BLaER1 treated with 17β-estradiol and CSF1 and Interleukin-3, amounts not matched to agents 10 nM and 100 nM (cell line): ENCODE data around the gene RABGEF1.
"Not testable (repeated sequence)": the region's sequence is repeated elsewhere in the genome, so short reads cannot be mapped to it uniquely, and the experiment has no call there.

Experiments used
- H3K27ac ChIP-seq, 11 experiments: shearing (Covaris generic); formaldehyde crosslinking; 2 replicates each; pipeline ENCODE4 v1.8.1; 2022
- H3K27me3 ChIP-seq, 11 experiments: shearing (Covaris generic); formaldehyde crosslinking; 2 replicates each; pipeline ENCODE4 v1.8.1; 2022
- H3K36me3 ChIP-seq, 11 experiments: shearing (Covaris generic); formaldehyde crosslinking; 2 replicates each; pipeline ENCODE4 v1.8.1; 2022
- H3K4me1 ChIP-seq, 10 experiments: shearing (Covaris generic); formaldehyde crosslinking; 2 replicates each; pipeline ENCODE4 v1.8.1; 2022
- H3K4me2 ChIP-seq, 11 experiments: shearing (Covaris generic); formaldehyde crosslinking; 2 replicates each; pipeline ENCODE4 v1.8.1; 2022
- H3K4me3 ChIP-seq, 10 experiments: shearing (Covaris generic); formaldehyde crosslinking; 2 replicates each; pipeline ENCODE4 v1.8.1; 2022
- H3K9ac ChIP-seq, 11 experiments: shearing (Covaris generic); formaldehyde crosslinking; 2 replicates each; pipeline ENCODE4 v1.8.1; 2022
- H3K9me3 ChIP-seq, 11 experiments: shearing (Covaris generic); formaldehyde crosslinking; replicated peaks in 1 of 11; 2 replicates each; pipeline ENCODE4 v1.8.1; 2022
- H4K20me1 ChIP-seq, 11 experiments: shearing (Covaris generic); formaldehyde crosslinking; 2 replicates each; pipeline ENCODE4 v1.8.1; 2022
- Cebpa-rat ChIP-seq, 11 experiments: shearing (Covaris generic); IDR thresholded peaks; 2 replicates each; pipeline ENCODE4 v1.8.1; 2022

Gene RABGEF1

GRCh38 chr7:66699998-66700397, 40.5 kb upstream of the RABGEF1 start:
- TF ChIP-seq Cebpa-rat (IDR thresholded peaks at IDR 0.05), result no peak
- H3K4me2 ChIP-seq, result no peak overlapping the region
- no peak overlapping the region for H3K27ac ChIP-seq
- peaks cover 0 to 34% (median 8%) of the 10 kb centered on the region in 11 experiments; a peak in 11 of 22 replicates for H4K20me1 ChIP-seq
- no peak overlapping the region for H3K9ac ChIP-seq
- H3K36me3 ChIP-seq, result peaks cover 0 to 38% (median 3%) of the 10 kb centered on the region in 11 experiments; a peak in 8 of 22 replicates
- H3K4me3 ChIP-seq, result no peak overlapping the region
- no peaks in the 10 kb centered on the region for H3K9me3 ChIP-seq
- H3K27me3 ChIP-seq, result no peaks in the 10 kb centered on the region
- H3K4me1 ChIP-seq, result peaks cover 1 to 20% (median 13%) of the 10 kb centered on the region in 10 experiments; a peak in 16 of 20 replicates

- H3K4me2 ChIP-seq, result no peak overlapping the region
- no peak overlapping the region for H3K9ac ChIP-seq
- no peak overlapping the region for H3K4me3 ChIP-seq
- no peak for TF ChIP-seq Cebpa-rat (IDR thresholded peaks at IDR 0.05)
- no peaks in the 10 kb centered on the region for H3K9me3 ChIP-seq
- peaks cover 0 to 34% (median 8%) of the 10 kb centered on the region in 11 experiments; a peak in 11 of 22 replicates for H4K20me1 ChIP-seq
- H3K27ac ChIP-seq, result no peak overlapping the region
- H3K36me3 ChIP-seq, result peaks cover 0 to 32% (median 0%) of the 10 kb centered on the region in 11 experiments; a peak in 5 of 22 replicates
- H3K27me3 ChIP-seq, result no peaks in the 10 kb centered on the region
- H3K4me1 ChIP-seq, result peaks cover 6 to 21% (median 16%) of the 10 kb centered on the region in 10 experiments; a peak in 16 of 20 replicates
Measured at GRCh38 chr7:66700633-66701131, 39.9 kb upstream of the RABGEF1 start.

GRCh38 chr7:66707825-66708224, 32.7 kb upstream of the RABGEF1 start:
- no peak overlapping the region; a peak in 1 of 20 replicates for H3K4me3 ChIP-seq
- peaks cover 0 to 8% (median 6%) of the 10 kb centered on the region in 10 experiments; a peak in 10 of 20 replicates for H3K4me1 ChIP-seq
- H3K9ac ChIP-seq, result no peak overlapping the region
- TF ChIP-seq Cebpa-rat (IDR thresholded peaks at IDR 0.05), result no peak
- no peaks in the 10 kb centered on the region for H4K20me1 ChIP-seq
- peaks cover 24 to 45% (median 36%) of the 10 kb centered on the region in 11 experiments for H3K9me3 ChIP-seq
- H3K27ac ChIP-seq, result no peak overlapping the region
- H3K36me3 ChIP-seq, result peaks cover 35 to 82% (median 49%) of the 10 kb centered on the region in 11 experiments
- H3K27me3 ChIP-seq, result no peaks in the 10 kb centered on the region
- no peak overlapping the region for H3K4me2 ChIP-seq

- not testable (repeated sequence) for H3K4me1 ChIP-seq, H3K4me2 ChIP-seq, H4K20me1 ChIP-seq, H3K27me3 ChIP-seq, H3K4me3 ChIP-seq, H3K27ac ChIP-seq, H3K9ac ChIP-seq
- peaks cover 38 to 59% (median 50%) of the 10 kb centered on the region in 11 experiments for H3K9me3 ChIP-seq
- peaks cover 61 to 99% (median 74%) of the 10 kb centered on the region in 11 experiments for H3K36me3 ChIP-seq
Measured at GRCh38 chr7:66710752-66711151, 29.8 kb upstream of the RABGEF1 start.

- Histone ChIP-seq H4K20me1 (no peaks in the 10 kb centered on the region; a peak in 1 of 22 replicates), H3K27me3 (no peaks in the 10 kb centered on the region), H3K36me3 (peaks cover 54 to 100% (median 83%) of the 10 kb centered on the region in 11 experiments), H3K9ac (no peak overlapping the region), H3K9me3 (peaks cover 15 to 33% (median 25%) of the 10 kb centered on the region in 11 experiments), H3K27ac (no peak overlapping the region), H3K4me3 (no peak overlapping the region), H3K4me1 (peaks cover 0 to 3% (median 0%) of the 10 kb centered on the region in 10 experiments; a peak in 3 of 20 replicates), H3K4me2 (no peak overlapping the region)
- no peak for TF ChIP-seq Cebpa-rat (IDR thresholded peaks at IDR 0.05)
Measured at GRCh38 chr7:66713687-66714086, 26.8 kb upstream of the RABGEF1 start.

- Histone ChIP-seq H3K9me3 (peaks cover 14 to 25% (median 19%) of the 10 kb centered on the region in 11 experiments), H3K36me3 (peaks cover 48 to 83% (median 69%) of the 10 kb centered on the region in 11 experiments), H3K4me1 (peaks cover 0 to 27% (median 10%) of the 10 kb centered on the region in 10 experiments; a peak in 12 of 20 replicates), H3K27ac (peak overlapping the region in 1 of 11 experiments; percentile 41; a peak in 1 of 22 replicates)
- not testable (repeated sequence) for H4K20me1 ChIP-seq, H3K4me2 ChIP-seq, H3K9ac ChIP-seq, H3K27me3 ChIP-seq, H3K4me3 ChIP-seq
Measured at GRCh38 chr7:66716634-66717033, 23.9 kb upstream of the RABGEF1 start.

- Histone ChIP-seq H3K4me1 (peaks cover 0 to 27% (median 10%) of the 10 kb centered on the region in 10 experiments; a peak in 12 of 20 replicates), H3K4me2 (peak overlapping the region in 7 of 11 experiments; percentile 6 to 59 (median 24); a peak in 7 of 22 replicates), H4K20me1 (no peaks in the 10 kb centered on the region; a peak in 1 of 22 replicates), H3K9ac (no peak overlapping the region), H3K27me3 (no peaks in the 10 kb centered on the region), H3K27ac (no peak overlapping the region), H3K36me3 (peaks cover 44 to 81% (median 64%) of the 10 kb centered on the region in 11 experiments), H3K4me3 (no peak overlapping the region), H3K9me3 (peaks cover 27 to 39% (median 29%) of the 10 kb centered on the region in 11 experiments)
- 0 out of 22 replicates have a peak, but pooled peaks of 1 of the 11 experiments have one; percentile 22 for TF ChIP-seq Cebpa-rat (IDR thresholded peaks at IDR 0.05)
Measured at GRCh38 chr7:66720561-66720960, 20.0 kb upstream of the RABGEF1 start.

GRCh38 chr7:66725843-66726242, 14.7 kb upstream of the RABGEF1 start:
- H3K27me3 ChIP-seq, result no peaks in the 10 kb centered on the region
- H3K4me1 ChIP-seq, result peaks cover 0 to 3% (median 2%) of the 10 kb centered on the region in 10 experiments; a peak in 8 of 20 replicates
- no peak overlapping the region for H3K4me2 ChIP-seq
- TF ChIP-seq Cebpa-rat (IDR thresholded peaks at IDR 0.05), result no peak
- peaks cover 37 to 95% (median 51%) of the 10 kb centered on the region in 11 experiments for H3K36me3 ChIP-seq
- H4K20me1 ChIP-seq, result peaks cover 0 to 13% (median 0%) of the 10 kb centered on the region in 11 experiments; a peak in 4 of 22 replicates
- peaks cover 27 to 42% (median 32%) of the 10 kb centered on the region in 11 experiments for H3K9me3 ChIP-seq
- no peak overlapping the region for H3K4me3 ChIP-seq
- no peak overlapping the region for H3K9ac ChIP-seq
- H3K27ac ChIP-seq, result no peak overlapping the region

- Histone ChIP-seq H3K4me2 (no peak overlapping the region), H3K4me1 (no peaks in the 10 kb centered on the region), H3K4me3 (no peak overlapping the region), H3K27ac (no peak overlapping the region), H3K36me3 (peaks cover 37 to 86% (median 46%) of the 10 kb centered on the region in 11 experiments), H3K9me3 (peaks cover 27 to 34% (median 31%) of the 10 kb centered on the region in 11 experiments), H4K20me1 (peaks cover 0 to 23% (median 2%) of the 10 kb centered on the region in 11 experiments; a peak in 7 of 22 replicates), H3K9ac (no peak overlapping the region), H3K27me3 (no peaks in the 10 kb centered on the region)
- no peak for TF ChIP-seq Cebpa-rat (IDR thresholded peaks at IDR 0.05)
Measured at GRCh38 chr7:66727058-66727457, 13.5 kb upstream of the RABGEF1 start.
